IPS-18a (cell line): ENCODE data around the gene TBX15.
"Not testable (repeated sequence)": the region's sequence is repeated elsewhere in the genome, so short reads cannot be mapped to it uniquely, and the experiment has no call there.

ENCODE experiments used
- H3K27ac ChIP-seq: one replicate; pipeline ENCODE4 v1.5.1; 2013; ENCODE audit warnings: low read length
- H3K27me3 ChIP-seq: one replicate; pipeline ENCODE4 v1.6.1; 2013; ENCODE audit warnings: mild to moderate bottlenecking, low read length; ENCODE audit not compliant: control insufficient read depth, insufficient read depth
- H3K36me3 ChIP-seq: one replicate; pipeline ENCODE4 v1.6.1; 2013; ENCODE audit warnings: low read depth, low read length; ENCODE audit not compliant: control insufficient read depth
- H3K4me1 ChIP-seq: one replicate; pipeline ENCODE4 v1.6.1; 2013; ENCODE audit warnings: low read depth, low read length; ENCODE audit not compliant: control insufficient read depth
- H3K4me3 ChIP-seq: one replicate; pipeline ENCODE4 v1.5.1; 2013; ENCODE audit warnings: low read length
- H3K9ac ChIP-seq: one replicate; pipeline ENCODE4 v1.6.1; 2013; ENCODE audit warnings: mild to moderate bottlenecking, low read length, moderate library complexity
- H3K9me3 ChIP-seq: one replicate; pipeline ENCODE4 v1.6.1; 2013; ENCODE audit warnings: low read depth, low read length; ENCODE audit not compliant: control insufficient read depth

Gene TBX15

DNA sequence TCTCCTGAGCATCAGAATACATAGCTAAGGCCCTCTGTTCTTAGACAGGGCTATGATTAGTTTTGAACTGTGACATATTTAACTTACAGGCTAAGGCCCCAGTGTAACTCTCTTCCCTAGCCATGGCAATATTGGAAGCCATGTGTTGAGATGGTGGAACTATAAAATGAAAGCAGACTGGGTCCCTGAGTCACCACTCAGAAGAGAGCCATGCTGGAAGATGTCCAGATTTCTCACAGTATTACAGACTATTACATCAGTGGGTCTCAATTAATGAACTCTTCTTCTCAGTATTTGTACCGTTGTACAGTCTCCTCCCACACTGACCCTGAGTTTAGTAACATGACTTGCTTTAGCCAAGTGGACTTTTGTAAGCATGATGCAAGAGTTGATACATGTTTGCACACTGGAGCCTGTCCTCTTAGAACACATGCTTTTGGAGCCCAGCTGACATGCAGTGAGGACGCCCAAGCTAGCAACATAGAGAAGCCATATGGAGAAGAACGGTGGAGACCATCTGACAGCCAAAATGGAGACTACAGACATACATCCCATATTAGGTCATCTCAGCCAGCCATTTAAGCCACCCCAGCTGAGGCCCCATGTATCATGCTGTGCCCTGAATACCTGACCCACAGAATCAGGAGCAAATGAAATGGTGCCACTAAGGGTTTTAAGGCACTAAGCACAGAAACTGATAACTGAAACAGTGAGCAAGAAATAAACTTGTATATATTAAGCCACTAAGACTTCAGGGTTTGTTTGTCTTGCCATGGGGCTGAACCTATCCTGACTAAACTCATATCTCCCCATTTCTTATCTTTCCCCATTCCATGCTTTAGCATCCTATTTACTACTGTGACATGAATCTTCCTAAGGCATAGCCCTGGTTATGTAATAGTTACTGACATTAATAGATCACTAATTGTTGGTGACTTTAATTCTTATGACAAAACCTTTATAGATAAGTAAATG, 24.4 kb downstream of the TBX15 start:
- no peaks in the 10 kb centered on the region for H3K9me3 ChIP-seq
- H3K4me3 ChIP-seq, result no peak overlapping the region
- no peaks in the 10 kb centered on the region for H3K36me3 ChIP-seq
- no peak overlapping the region for H3K9ac ChIP-seq
- peaks cover 18% of the 10 kb centered on the region for H3K27me3 ChIP-seq
- peaks cover 22% of the 10 kb centered on the region for H3K4me1 ChIP-seq
- H3K27ac ChIP-seq, result no peak overlapping the region

DNA sequence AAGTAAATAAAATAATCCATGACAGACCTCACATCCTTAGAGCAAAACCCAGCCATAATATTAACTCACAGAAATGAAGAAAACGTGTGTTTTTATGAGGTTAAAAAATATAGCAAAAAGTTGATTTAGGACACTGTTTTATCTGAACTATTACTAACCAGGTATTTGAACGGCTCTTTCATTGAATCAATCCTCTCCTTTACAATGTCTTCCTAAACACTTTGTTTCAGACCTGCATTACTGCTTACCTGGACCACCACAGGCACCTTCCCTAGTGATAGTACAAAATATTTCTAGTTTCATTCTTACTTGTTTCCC, 25.0 kb downstream of the TBX15 start:
- no peaks in the 10 kb centered on the region for H3K36me3 ChIP-seq
- no peak overlapping the region for H3K9ac ChIP-seq
- peaks cover 18% of the 10 kb centered on the region for H3K27me3 ChIP-seq
- no peak overlapping the region for H3K4me3 ChIP-seq
- H3K27ac ChIP-seq, result no peak overlapping the region
- H3K9me3 ChIP-seq, result no peaks in the 10 kb centered on the region
- peaks cover 22% of the 10 kb centered on the region for H3K4me1 ChIP-seq

DNA sequence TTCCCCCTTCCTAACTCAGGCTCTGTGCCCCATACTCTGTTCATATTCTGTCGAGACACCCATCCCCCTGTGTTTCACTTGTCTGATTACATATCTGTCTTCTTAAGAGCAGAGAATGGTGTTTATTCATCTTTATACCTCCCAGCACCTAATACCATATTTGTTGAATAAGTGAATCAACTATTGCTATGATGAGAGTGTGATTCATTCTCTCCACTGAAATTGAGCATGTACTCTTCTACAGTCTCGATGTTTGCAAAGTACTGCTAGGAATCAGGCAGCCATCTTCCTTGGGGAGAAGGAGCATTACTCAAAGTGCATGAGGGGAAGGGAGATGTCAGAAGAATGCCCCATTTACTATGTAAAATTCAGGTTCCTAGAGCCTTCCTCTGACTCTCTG, 27.0 kb downstream of the TBX15 start:
- Histone ChIP-seq H3K4me1 (peaks cover 22% of the 10 kb centered on the region), H3K36me3 (no peaks in the 10 kb centered on the region), H3K4me3 (no peak overlapping the region), H3K27me3 (peaks cover 18% of the 10 kb centered on the region), H3K9me3 (no peaks in the 10 kb centered on the region), H3K9ac (no peak overlapping the region), H3K27ac (no peak overlapping the region)

DNA sequence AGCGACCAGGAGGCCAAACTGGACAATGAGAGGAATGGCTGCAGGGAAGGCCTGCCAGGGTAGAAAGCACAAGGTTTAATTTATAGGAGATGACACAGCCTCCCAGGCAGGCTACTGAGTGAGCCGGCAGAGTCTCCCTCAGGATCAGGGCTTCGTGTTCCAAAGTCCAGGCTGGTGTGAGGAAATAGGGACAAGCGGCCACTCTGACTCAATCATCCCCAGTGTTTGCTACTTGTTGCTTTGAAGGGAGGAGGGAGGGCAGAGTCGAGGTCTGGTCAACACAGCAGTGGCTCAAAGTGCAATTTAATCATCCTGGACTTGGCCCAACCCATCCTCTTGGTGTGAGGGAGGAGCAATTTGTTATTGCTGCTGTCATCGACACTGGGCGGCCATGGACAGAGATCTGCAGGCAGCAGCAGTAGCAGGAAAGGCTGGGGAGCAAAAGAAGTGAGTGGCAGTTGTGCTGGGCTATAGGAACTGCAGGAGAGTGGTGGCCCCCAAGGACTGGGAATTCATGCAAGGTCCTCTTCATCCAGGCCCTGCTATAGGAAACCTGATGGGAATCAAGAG, 27.5 kb downstream of the TBX15 start:
- Histone ChIP-seq H3K4me3 (no peak overlapping the region), H3K27ac (no peak overlapping the region), H3K36me3 (no peaks in the 10 kb centered on the region), H3K9ac (no peak overlapping the region), H3K4me1 (peaks cover 22% of the 10 kb centered on the region), H3K27me3 (peaks cover 18% of the 10 kb centered on the region), H3K9me3 (no peaks in the 10 kb centered on the region)

DNA sequence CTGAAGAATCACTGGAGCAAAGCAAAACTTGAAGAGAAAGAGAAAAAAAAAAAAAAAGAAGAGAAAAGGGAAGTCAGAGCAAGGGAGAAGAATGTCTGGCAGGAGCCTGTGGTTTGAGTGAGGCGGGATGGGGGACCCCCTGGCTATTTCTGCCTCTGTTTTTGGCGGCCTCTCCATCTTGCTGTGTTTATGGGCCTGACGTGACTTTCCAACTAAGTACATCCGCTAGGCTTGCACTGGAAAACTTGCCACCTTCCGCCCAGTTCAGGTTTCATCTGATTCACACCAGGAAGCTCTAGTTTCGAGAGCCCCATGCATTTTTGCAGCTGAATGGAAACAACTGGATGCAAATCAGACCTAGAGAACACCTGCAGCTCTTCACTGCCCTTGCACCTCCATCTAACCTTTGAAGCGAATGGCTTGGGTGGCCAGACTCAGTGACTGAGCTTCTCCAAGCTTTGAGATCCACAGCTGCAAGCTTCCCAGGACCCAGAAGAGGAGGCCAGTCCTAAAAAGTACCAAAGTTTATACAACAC, 28.0 kb downstream of the TBX15 start:
- no peak overlapping the region for H3K4me3 ChIP-seq
- H3K27ac ChIP-seq, result no peak overlapping the region
- H3K9ac ChIP-seq, result no peak overlapping the region
- H3K9me3 ChIP-seq, result no peaks in the 10 kb centered on the region
- no peaks in the 10 kb centered on the region for H3K36me3 ChIP-seq
- peaks cover 22% of the 10 kb centered on the region for H3K4me1 ChIP-seq
- peaks cover 18% of the 10 kb centered on the region for H3K27me3 ChIP-seq

DNA sequence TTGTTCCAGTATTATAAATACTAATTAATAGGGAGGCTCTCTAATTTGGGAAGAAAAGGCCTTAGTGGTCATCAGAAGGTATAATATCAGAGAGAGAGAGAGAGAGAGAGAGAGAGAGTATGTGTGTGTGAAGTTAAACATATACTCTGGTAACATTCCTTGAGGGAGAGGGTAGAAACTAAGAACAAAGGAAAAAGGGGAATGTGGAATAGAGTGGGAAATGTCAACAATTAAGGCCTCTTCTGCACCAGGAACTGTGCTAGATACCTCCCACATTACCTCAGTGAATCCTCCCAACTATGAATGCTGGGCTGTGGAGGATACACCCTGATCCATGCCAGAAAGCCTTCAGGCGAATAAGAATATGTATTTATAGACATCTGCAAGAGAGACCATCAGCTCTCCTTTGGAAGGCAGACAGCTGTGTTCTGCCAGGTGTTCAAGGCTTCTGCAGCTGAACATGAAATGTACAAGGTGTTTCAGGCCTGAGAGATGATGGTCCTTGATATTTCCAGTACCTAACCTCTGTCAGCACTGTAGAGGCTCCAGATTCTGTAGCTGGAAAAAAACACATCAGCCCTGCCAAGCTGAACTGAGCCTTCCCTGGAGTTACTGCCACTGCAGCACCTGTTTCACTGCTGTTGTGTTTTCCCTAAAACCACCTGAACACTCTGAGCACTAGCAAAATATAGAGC, 29.1 kb downstream of the TBX15 start:
- Histone ChIP-seq H3K27me3 (peaks cover 18% of the 10 kb centered on the region), H3K9me3 (no peaks in the 10 kb centered on the region), H3K27ac (no peak overlapping the region), H3K4me1 (peaks cover 22% of the 10 kb centered on the region), H3K9ac (no peak overlapping the region), H3K4me3 (no peak overlapping the region), H3K36me3 (no peaks in the 10 kb centered on the region)

DNA sequence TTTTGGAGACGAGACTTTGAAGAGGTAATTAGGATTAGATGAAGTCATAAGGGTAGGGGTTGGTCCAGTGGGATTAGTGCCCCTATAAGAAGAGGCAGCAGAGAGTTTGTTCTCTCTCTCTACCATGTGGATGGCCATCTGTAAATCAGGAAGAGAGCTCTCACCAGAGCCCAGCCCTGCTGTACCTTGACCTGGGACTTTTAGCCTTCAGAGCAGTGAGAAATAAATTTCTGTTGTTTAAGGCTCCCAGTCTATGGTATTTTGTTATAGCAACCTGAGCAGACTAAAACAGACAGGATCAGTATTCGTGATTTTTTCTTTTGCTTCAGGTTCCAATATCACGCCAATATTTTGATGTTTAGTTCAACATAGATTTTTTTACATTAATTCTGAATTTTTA, 30.0 kb downstream of the TBX15 start:
- no peak overlapping the region for H3K4me3 ChIP-seq
- no peak overlapping the region for H3K9ac ChIP-seq
- no peak overlapping the region for H3K27ac ChIP-seq
- H3K36me3 ChIP-seq, result no peaks in the 10 kb centered on the region
- H3K9me3 ChIP-seq, result no peaks in the 10 kb centered on the region
- H3K4me1 ChIP-seq, result peaks cover 22% of the 10 kb centered on the region
- H3K27me3 ChIP-seq, result peaks cover 18% of the 10 kb centered on the region

DNA sequence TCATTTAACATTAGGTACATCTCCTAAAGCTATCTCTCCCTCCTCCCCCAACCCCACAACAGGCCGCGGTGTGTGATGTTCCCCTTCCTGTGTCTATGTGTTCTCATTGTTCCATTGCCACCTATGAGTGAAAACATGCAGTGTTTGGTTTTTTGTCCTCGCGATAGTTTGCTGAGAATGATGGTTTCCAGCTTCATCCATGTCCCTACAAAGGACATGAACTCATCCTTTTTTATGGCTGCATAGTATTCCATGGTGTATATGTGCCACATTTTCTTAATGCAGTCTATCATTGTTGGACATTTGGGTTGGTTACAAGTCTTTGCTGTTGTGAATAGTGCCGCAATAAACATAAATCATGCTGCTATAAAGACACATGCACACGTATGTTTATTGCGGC, 30.6 kb downstream of the TBX15 start:
- not testable (repeated sequence) for H3K36me3 ChIP-seq, H3K9me3 ChIP-seq, H3K27ac ChIP-seq, H3K4me3 ChIP-seq, H3K9ac ChIP-seq
- H3K27me3 ChIP-seq, result peaks cover 18% of the 10 kb centered on the region
- peaks cover 22% of the 10 kb centered on the region for H3K4me1 ChIP-seq

DNA sequence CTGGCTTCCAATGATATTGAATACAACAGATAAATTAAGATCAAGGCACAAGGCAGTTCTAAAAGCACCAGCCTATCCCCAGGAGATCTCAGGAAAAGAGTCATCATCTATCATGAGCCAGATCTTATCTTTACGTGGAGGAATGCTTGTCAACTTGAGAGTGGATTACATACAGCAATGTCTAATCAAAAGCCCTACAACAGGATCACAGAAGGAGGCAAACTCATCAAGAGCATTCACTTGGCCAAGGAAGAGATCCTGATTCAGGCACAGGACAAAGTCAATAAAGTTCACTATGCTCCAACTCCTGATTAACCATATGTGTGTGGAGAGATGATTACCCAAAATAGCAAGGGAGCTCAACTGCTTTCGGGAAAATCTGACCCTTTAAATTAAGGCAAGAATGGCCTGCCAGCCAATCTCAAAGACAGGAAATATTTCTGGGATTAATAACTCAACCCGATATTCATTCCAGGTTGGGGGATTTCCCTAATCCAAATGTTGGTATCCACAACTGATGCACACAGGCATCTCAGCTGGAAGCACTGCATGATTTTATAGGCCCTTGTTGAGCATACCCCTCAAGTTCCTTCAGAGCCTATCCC, 33.7 kb downstream of the TBX15 start:
- Histone ChIP-seq H3K4me3 (no peak overlapping the region), H3K9me3 (no peaks in the 10 kb centered on the region), H3K36me3 (no peaks in the 10 kb centered on the region), H3K4me1 (peaks cover 5% of the 10 kb centered on the region), H3K27ac (no peak overlapping the region), H3K27me3 (peaks cover under 1% of the 10 kb centered on the region), H3K9ac (no peak overlapping the region)

DNA sequence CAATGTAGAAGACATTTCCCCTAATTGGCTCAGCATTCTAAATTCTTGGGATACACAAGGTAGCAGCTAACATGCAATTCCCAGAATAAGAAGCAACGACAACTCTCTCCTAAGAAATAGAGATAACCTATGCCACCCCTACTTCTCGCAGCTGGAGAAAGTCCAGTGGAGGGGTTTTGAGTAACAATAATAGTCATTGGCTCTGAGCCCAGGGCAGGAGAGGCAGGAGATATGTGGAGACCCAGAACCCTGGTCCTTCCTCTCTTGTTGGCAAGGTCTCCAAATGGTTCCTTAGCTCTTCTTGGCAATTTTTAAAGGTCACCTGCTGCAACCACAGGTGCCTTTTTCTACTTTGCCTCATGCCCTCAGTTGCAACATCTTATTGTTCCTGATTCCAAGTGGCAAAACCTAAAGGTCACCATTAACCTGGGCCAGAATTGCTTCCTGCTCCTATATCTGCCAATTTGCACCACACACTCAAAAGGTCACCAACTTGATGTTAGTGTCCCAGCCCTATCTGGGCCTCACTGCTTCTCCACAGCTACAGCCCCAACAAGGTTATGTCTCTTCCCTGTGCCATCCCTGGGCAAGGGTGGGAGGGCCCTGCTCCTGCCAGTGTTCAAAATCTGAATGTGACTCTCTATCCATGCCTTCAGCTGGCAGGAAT, 36.7 kb downstream of the TBX15 start:
- Histone ChIP-seq H3K9me3 (no peaks in the 10 kb centered on the region), H3K4me3 (no peak overlapping the region), H3K36me3 (no peaks in the 10 kb centered on the region), H3K27me3 (no peaks in the 10 kb centered on the region), H3K4me1 (no peaks in the 10 kb centered on the region), H3K27ac (no peak overlapping the region), H3K9ac (no peak overlapping the region)

DNA sequence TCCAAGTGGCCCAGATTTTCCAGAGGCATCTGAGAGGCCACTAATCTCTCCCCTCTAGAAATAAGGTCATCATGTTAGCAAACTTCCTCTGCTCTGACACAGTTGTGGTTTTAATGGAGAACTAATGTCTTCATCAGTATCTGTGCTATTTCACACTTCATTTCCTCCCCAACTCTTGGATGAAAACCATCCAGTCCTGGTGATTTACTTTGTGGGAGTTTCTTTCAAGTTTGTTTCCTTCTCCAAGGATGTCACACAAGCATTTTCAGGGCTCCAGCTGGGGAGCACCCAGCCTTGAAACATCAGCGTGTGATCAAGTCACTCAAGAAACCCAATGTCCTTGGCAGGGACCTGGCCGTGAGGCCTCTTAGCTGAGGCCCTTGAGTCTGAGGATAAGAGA, 38.8 kb downstream of the TBX15 start:
- Histone ChIP-seq H3K4me1 (no peaks in the 10 kb centered on the region), H3K27me3 (no peaks in the 10 kb centered on the region), H3K9ac (no peak overlapping the region), H3K9me3 (no peaks in the 10 kb centered on the region), H3K27ac (no peak overlapping the region), H3K4me3 (no peak overlapping the region), H3K36me3 (no peaks in the 10 kb centered on the region)
